Right lobe of liver (tissue), 4 donors: ENCODE data around the gene DHRSX.

Experiments
- POLR2A ChIP-seq: fragments of 450-650 bp; IDR thresholded peaks from one replicate; pipeline ENCODE4 v1.6.1; 2017; ENCODE audit warnings: antibody characterized with exemption, mild to moderate bottlenecking
- TF ChIP-seq, protein P1 (sequence below), 4 donors: fragments of 200-600 bp in 3 of 4; fragments of 450-650 bp in 1 of 4; IDR thresholded peaks; one replicate each; pipeline versions ENCODE4 v1.5.1 to v1.8.0; 2016 to 2022; ENCODE audit warnings: antibody characterized with exemption in 4 of 4, mild to moderate bottlenecking in 2 of 4
- donor health status: DM: no; HTN: no; CAD: no.
- donor health status: DM: no; HTN: no; CAD: no.
- donor health status: DM: no; HTN: yes; CAD: no.

DNA sequence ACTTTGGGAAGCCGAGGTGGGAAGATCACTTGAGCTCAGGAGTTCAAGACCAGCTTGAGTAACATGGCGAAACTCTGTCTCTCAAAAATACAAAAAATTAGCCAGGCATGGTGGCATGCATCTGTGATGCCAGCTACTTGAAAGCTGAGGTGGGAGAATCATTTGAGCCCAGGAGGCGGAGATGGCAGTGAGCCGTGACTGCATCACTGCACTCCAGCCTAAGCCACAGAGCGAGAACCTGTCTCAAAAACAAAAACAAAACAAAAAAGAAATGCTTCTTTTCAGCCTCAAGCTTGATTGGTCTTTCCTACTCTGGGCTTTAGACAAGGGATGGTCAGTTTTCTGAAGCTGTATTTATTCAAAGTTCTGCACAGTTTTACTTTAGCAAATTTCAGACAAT is 15.8 kb upstream of the DHRSX start:
- TF ChIP-seq, protein P1, sequence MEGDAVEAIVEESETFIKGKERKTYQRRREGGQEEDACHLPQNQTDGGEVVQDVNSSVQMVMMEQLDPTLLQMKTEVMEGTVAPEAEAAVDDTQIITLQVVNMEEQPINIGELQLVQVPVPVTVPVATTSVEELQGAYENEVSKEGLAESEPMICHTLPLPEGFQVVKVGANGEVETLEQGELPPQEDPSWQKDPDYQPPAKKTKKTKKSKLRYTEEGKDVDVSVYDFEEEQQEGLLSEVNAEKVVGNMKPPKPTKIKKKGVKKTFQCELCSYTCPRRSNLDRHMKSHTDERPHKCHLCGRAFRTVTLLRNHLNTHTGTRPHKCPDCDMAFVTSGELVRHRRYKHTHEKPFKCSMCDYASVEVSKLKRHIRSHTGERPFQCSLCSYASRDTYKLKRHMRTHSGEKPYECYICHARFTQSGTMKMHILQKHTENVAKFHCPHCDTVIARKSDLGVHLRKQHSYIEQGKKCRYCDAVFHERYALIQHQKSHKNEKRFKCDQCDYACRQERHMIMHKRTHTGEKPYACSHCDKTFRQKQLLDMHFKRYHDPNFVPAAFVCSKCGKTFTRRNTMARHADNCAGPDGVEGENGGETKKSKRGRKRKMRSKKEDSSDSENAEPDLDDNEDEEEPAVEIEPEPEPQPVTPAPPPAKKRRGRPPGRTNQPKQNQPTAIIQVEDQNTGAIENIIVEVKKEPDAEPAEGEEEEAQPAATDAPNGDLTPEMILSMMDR (IDR thresholded peaks at IDR 0.05): no peak
- TF ChIP-seq POLR2A: no peak
